Progenitor cell of endocrine pancreas (in vitro differentiated cells): Measurements from ENCODE around the gene CCDC51. TPM values are rescaled to one million over a fixed set of nuclear protein-coding genes. Genes with fewer than 3 reads are reported as not detected.

ENCODE experiments used
- DNase-seq: peaks from one replicate; pipeline ENCODE4 v3.0.0; 2021; ENCODE audit warnings: low spot score; ENCODE audit not compliant: unreplicated experiment
- H3K27ac Mint-ChIP-seq: 2 replicates; pipeline ENCODE4 v1.8.0; 2021; ENCODE audit warnings: mild to moderate bottlenecking, moderate library complexity, mixed read lengths
- H3K27me3 Mint-ChIP-seq: 2 replicates; pipeline ENCODE4 v1.8.0; 2021; ENCODE audit warnings: mixed read lengths
- H3K36me3 Mint-ChIP-seq: 2 replicates; pipeline ENCODE4 v1.8.0; 2022; ENCODE audit warnings: mixed read lengths; ENCODE audit not compliant: insufficient read depth
- H3K4me1 Mint-ChIP-seq: 2 replicates; pipeline ENCODE4 v1.8.0; 2021; ENCODE audit warnings: low read depth, mixed read lengths
- H3K4me3 Mint-ChIP-seq: 2 replicates; pipeline ENCODE4 v1.8.0; 2021; ENCODE audit warnings: low read depth, mild to moderate bottlenecking, moderate library complexity, mixed read lengths
- H3K9me3 Mint-ChIP-seq: 2 replicates; pipeline ENCODE4 v1.8.0; 2021; ENCODE audit warnings: low read depth, mixed read lengths
- total RNA-seq: library from RNA; stranded (reverse); gene quantifications from 2 replicates; pipeline ENCODE4 v1.2.1, GENCODE V29; 2021
- TF ChIP-seq, protein P1 (sequence below): fragments of 200-600 bp; sonication (generic); IDR thresholded peaks from one replicate; pipeline ENCODE4 v1.5.0; 2021; ENCODE audit warnings: antibody characterized with exemption, mild to moderate bottlenecking; ENCODE audit not compliant: unreplicated experiment

CCDC51 gene
- total RNA-seq, 1 donor from 2014 or later: 13.2 TPM

DNA sequence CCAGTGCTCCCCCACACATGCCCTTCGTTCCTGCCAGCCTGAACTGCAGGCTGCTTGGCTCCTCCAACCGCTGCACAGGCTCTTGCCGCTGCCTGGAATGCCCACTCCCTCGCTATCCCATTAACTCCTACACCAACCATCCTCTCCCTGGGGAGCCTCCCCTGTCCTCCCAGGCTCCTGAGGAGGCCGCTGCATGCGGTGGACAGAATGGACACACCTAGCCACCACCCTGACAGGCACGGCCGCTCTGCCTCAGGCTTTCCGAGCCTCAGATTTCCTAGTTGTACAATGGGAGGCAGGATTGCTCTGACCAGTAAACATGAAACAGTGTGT is 12.3 kb downstream of the CCDC51 start:
- TF ChIP-seq, protein P1, sequence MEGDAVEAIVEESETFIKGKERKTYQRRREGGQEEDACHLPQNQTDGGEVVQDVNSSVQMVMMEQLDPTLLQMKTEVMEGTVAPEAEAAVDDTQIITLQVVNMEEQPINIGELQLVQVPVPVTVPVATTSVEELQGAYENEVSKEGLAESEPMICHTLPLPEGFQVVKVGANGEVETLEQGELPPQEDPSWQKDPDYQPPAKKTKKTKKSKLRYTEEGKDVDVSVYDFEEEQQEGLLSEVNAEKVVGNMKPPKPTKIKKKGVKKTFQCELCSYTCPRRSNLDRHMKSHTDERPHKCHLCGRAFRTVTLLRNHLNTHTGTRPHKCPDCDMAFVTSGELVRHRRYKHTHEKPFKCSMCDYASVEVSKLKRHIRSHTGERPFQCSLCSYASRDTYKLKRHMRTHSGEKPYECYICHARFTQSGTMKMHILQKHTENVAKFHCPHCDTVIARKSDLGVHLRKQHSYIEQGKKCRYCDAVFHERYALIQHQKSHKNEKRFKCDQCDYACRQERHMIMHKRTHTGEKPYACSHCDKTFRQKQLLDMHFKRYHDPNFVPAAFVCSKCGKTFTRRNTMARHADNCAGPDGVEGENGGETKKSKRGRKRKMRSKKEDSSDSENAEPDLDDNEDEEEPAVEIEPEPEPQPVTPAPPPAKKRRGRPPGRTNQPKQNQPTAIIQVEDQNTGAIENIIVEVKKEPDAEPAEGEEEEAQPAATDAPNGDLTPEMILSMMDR: no peak
- H3K36me3 Mint-ChIP-seq: peaks cover 13% of the 10 kb centered on the region
- no peak for DNase-seq
- H3K4me1 Mint-ChIP-seq: peaks cover 60% of the 10 kb centered on the region
- H3K9me3 Mint-ChIP-seq: no peaks in the 10 kb centered on the region
- no peaks in the 10 kb centered on the region for H3K27me3 Mint-ChIP-seq
- H3K27ac Mint-ChIP-seq: peak overlapping the region; percentile 97
- H3K4me3 Mint-ChIP-seq: peak overlapping the region; percentile 88

DNA sequence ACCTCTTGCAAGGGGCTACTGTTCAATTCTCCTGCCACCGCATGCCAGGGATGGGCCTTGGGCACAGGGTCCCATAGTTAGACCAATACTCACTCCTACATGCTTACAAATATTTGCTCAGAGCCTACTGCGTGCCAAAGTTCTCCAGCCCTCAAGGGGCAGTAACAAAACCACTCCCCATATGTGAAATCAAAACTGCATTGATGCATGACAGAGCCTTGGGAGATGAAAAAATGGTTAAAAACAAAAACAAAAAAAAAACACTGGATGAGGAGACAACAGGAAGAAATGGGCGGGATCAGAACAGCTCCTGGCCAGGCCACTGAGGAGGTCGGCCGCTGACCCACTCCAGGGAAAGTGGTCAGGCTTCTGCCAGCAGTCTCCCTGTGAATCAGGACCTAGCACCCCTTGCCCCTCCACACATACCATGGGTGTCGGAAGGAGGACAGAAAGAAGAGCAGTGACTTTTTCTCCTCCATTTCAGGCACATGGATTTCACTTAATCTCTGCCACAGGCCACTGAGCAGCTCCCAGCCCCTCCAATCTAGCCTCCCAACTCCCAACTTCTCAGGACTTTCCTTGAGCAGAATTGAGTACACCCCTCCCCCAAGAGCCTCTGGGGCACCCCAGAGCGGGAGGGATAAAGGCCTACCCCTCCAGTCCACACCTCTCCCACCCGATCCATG is 12.8 kb downstream of the CCDC51 start:
- TF ChIP-seq, protein P1: no peak
- Mint-ChIP-seq H3K4me1 (peaks cover 56% of the 10 kb centered on the region), H3K27me3 (no peaks in the 10 kb centered on the region), H3K4me3 (peak overlapping the region; percentile 88), H3K9me3 (no peaks in the 10 kb centered on the region), H3K27ac (peak overlapping the region; percentile 97), H3K36me3 (peaks cover 13% of the 10 kb centered on the region)
- no peak for DNase-seq

DNA sequence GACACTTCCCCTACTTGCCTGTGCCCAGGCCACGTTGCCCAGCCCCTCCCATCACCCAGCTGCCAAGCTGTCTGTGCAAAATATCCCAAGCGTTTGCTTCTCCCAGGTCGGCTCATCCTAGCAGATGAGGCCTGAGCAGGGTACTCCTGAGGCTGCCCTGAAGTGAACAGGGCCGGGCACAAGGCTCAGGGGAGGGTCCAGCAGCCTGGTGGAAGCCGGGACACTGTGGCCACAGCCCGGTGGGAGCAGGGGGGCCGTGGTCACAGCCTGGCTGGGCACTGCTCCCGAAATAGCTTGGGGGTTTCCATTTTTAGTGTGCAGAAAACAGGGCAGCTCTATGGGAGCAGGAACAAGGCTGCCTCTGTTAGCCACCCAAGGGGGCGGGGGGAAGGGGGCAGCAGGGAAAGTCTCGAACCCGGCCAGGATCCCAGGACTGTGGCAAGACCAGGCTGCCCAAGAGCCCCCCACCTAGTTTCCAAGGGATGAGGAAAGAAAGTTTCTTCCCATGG is 13.5 kb downstream of the CCDC51 start:
- H3K4me1 Mint-ChIP-seq: peaks cover 51% of the 10 kb centered on the region
- H3K27ac Mint-ChIP-seq: peak overlapping the region; percentile 97
- no peaks in the 10 kb centered on the region for H3K9me3 Mint-ChIP-seq
- TF ChIP-seq, protein P1: no peak
- peaks cover 10% of the 10 kb centered on the region for H3K36me3 Mint-ChIP-seq
- no peaks in the 10 kb centered on the region for H3K27me3 Mint-ChIP-seq
- H3K4me3 Mint-ChIP-seq: peak overlapping the region; percentile 65
- DNase-seq: no peak

DNA sequence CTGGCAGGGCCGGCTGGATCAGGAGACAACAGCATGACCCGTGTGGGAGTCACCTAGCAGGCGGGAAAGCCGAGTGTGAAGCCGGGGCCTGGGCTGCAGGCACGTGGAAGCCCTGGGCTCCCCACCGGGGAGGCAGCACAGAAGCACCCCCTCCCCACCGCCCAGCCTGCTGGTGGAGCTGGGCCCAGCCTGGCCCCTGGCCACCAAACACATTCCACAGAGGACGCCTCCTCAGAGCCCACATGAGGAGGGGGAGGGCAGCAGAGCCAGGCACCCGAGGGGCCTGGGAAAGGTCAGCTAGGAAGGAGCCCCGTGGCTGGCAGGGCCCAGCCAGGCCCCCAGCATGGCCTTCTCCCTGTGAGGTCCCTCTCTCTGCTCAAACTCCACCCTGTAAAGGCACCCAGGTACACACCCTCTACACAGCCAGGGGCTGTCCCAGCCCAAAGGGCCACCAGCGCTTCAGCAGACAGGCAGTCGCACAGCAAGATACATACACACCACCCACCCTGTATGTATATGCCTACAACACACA is 14.6 kb downstream of the CCDC51 start:
- H3K27ac Mint-ChIP-seq: peak overlapping the region; percentile 82
- no peak for DNase-seq
- peak overlapping the region; percentile 65 for H3K4me3 Mint-ChIP-seq
- peaks cover 40% of the 10 kb centered on the region for H3K4me1 Mint-ChIP-seq
- no peaks in the 10 kb centered on the region for H3K9me3 Mint-ChIP-seq
- TF ChIP-seq, protein P1: no peak
- no peaks in the 10 kb centered on the region for H3K27me3 Mint-ChIP-seq
- H3K36me3 Mint-ChIP-seq: peaks cover 10% of the 10 kb centered on the region

DNA sequence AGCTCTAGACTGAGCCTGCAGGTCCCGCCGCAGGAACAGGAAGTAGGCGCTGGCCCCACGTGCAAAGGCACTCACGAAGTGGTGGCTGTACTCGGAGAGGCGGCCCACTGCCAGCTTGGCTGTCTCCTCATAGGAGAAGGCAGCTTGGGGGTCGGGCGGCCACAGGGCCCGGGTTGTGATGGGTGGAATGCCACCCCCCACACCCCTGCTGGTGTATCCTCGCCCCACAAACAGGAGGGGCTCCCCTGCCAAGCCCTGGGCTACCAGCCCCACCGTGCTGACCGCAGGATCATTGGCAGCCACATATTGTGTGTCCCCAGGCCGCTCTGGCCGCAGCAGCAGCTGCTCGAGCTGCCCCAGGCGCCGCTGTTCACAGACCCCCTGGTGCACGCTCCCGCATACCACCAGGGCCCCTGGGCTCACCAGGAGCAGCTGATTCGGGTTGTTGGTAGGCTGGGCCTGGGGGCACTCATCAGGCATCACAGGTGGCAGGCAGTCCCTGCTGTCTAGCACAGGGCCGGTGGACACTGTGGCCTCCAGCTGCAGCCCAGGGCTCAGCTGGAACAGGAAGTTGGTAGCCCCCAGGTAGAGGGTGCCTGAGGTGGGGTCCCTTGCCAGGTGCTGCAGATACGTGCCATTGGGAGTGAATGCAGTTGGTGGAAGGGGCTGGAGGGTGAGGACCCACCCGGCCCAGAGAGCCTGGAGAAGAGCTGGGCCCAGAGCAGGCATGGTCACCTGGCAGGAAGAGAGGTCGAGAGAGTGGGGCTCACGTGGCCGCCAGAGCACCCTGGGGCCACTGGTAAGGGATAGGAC is 15.8 kb downstream of the CCDC51 start:
- Mint-ChIP-seq H3K4me3 (no peak overlapping the region), H3K4me1 (peaks cover 39% of the 10 kb centered on the region), H3K27ac (peak overlapping the region; percentile 82), H3K27me3 (no peaks in the 10 kb centered on the region), H3K36me3 (peaks cover 10% of the 10 kb centered on the region), H3K9me3 (no peaks in the 10 kb centered on the region)
- DNase-seq: no peak
- TF ChIP-seq, protein P1: no peak
